Body of pancreas (tissue), 4 donors: ENCODE results near the gene KNTC1.

ENCODE experiments used
- CTCF ChIP-seq, 7 experiments: fragments of 450-650 bp in 4 of 7; fragments of 200-600 bp in 3 of 7; sonication (generic) in 3 of 7; IDR thresholded peaks; one replicate each; pipeline ENCODE4 v1.5.1; 2016 to 2019; ENCODE audit warnings: antibody characterized with exemption in 7 of 7
- POLR2A ChIP-seq, 3 donors: fragments of 450-650 bp; IDR thresholded peaks; one replicate each; pipeline ENCODE4 v1.6.1; 2016; ENCODE audit warnings: antibody characterized with exemption in 3 of 3, mild to moderate bottlenecking in 2 of 3

- no peak for TF ChIP-seq CTCF (IDR thresholded peaks at IDR 0.05)
- TF ChIP-seq POLR2A (IDR thresholded peaks at IDR 0.05), result no peak
Measured at GRCh38 chr12:122643207-122643805, 116.3 kb downstream of the KNTC1 start.
